Hematopoietic multipotent progenitor cell treated with erythropoietin and hydrocortisone succinate and interleukin-3 and kit ligand, for 17 days (in vitro differentiated cells): ENCODE measurements around the gene ZNF202.

Experiments
- DNase-seq: peaks from one replicate; pipeline ENCODE4 v3.0.0-alpha.2; 2015; ENCODE audit warnings: low spot score

ZNF202 gene

GRCh38 chr11:123682696-123683410, 58.6 kb downstream of the ZNF202 start:
- DNase-seq = no peak

- DNase-seq = no peak
These were observed 60.4 kb downstream of the ZNF202 start for GRCh38 chr11:123681030-123681429.

- DNase-seq = no peak
These were observed 63.2 kb downstream of the ZNF202 start for GRCh38 chr11:123678246-123678645.

GRCh38 chr11:123677510-123677909, 64.0 kb downstream of the ZNF202 start:
- no peak for DNase-seq

GRCh38 chr11:123674297-123674696, 67.2 kb downstream of the ZNF202 start:
- no peak for DNase-seq
